GM18907 (cell line): ENCODE results near the gene TPD52L2.
A peak's percentile ranks its signal among the peaks of the same experiment; 100 is the strongest.
"Not testable (repeated sequence)": the region's sequence is repeated elsewhere in the genome, so short reads cannot be mapped to it uniquely, and the experiment has no call there.

Experiments
- ATAC-seq: cut with Tn5 transposase; IDR thresholded peaks from one replicate; pipeline ENCODE4 v1.9.1; 2021; ENCODE audit warnings: mild to moderate bottlenecking, moderate library complexity; ENCODE audit not compliant: unreplicated experiment

Gene TPD52L2

DNA sequence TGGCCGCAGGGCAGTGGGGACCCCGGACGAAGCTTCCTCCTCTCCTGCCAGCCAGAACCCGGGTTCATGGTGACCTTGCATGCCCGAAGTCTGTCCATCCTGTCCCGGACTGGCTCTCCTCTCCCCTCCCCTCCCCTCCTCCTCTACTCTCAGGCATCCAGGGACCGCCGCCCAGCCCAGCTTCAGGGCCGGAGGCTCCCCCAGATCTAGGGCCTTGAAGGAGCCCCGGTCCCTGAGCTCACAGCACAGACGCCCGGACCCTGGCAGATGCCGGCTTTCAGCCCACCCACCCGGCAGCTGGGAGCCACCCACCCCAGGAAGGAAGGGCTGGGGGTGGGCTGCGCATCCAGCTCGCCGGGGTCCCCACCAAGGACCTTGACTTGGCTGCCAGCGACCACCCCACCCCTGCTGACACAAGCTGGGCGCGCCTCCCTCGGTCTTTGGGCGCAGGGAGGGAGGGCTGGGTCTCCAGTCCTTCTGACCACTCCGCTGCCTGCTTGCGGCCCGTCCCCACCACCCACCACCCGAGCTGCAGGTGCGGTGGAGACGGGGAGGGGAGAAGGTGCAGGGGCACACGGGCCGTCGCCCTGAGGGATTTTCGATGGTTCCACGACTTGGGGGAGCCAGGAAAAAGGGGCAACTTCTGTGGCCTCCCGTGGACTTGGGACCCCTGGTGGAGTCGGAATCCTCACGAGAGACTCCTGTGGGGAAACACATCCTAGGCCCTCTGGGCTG, 9.5 kb upstream of the TPD52L2 start:
- ATAC-seq: no peak

DNA sequence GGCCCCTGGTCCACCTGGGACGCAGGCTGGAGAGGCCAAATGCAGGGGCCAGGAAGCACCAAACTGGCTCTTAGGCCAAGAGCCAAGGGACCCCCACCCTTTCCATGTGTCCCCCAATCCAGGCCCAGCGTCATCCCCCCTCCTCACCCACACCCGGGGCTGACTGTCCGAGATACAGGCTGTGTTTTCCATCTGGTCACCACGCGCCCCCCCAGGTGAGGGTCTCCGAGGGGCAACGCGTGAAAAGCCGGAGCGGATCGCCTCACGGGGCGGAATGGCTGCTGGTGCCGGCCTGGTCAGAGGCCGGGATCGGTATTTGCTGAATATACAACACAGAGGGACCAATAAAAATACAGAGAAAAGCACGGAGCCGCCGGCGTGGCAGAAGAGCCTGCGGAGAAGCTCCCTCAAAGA, 9.0 kb upstream of the TPD52L2 start:
- ATAC-seq: no peak

GRCh38 chr20:63857764-63858392, 7.2 kb upstream of the TPD52L2 start:
- ATAC-seq: no peak

DNA sequence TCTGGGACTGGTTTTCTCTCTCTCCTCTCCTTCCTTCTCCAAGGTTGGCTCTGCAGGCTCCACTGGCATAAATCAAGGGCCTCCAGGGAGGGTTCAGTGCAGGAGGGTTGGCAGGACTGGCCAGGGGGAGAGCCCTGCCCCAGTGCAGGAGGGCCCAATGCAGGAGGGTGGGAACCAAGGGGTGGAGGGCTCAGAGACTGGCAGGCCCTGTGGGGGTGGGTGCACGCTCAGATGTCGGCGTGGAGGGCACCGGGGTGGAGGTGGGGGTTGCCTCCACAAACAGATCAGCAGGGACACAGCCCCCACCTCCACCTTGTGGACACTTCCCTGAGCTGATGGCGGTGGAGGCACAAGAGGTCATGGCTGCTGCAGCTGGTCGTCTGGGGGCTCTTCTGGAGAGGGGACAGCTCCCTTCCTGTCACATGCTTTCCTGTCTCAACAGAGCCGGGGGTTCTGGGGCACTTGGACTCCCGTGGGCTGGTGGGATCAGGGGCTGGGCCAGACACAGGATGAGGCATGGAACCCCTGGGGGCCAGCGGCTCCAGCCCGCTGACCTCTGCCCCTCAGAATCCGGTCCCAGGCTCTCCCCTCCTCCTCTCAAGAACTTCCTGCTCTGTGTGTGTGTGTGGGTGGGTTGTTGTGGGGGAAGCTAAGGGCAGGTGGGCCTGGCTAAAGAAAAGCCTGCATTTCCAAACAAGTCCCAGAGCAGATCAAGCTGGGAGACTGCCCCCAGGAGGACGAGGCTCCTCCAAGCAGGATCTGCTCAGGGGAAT, 6.5 kb upstream of the TPD52L2 start:
- no peak for ATAC-seq

GRCh38 chr20:63859166-63859699, 5.8 kb upstream of the TPD52L2 start:
- ATAC-seq: no peak

GRCh38 chr20:63860325-63861051, 4.6 kb upstream of the TPD52L2 start:
- ATAC-seq: no peak

DNA sequence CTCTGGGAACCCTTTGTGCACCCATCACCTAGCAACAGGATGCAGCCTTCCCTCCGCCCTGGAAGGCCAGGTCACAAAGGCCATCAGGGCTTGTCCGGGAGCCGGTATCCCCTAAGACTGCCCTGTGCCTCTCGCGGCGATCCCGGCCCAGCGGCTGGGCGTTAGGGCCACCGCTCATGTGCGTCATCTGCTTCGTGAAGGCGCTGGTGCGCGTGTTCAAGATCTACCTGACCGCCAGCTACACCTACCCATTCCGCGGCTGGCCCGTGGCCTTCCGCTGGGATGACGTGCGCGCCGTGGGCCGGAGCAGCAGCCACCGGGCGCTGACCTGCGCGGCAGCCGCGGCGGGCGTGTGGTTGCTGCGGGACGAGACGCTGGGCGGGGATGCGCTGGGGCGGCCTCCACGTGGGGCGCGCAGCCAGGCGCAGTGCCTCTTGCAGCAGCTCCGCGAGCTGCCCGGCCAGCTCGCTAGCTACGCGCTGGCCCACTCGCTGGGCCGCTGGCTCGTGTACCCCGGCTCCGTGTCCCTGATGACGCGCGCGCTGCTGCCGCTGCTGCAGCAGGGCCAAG, 3.6 kb upstream of the TPD52L2 start, which contains the start of gene ABHD16B:
Gene ABHD16B, plus strand, starts transcription at position 134 of the 570 bp plus-strand sequence. Its CDS starts 43 bp downstream, at position 177.
- no peak for ATAC-seq

DNA sequence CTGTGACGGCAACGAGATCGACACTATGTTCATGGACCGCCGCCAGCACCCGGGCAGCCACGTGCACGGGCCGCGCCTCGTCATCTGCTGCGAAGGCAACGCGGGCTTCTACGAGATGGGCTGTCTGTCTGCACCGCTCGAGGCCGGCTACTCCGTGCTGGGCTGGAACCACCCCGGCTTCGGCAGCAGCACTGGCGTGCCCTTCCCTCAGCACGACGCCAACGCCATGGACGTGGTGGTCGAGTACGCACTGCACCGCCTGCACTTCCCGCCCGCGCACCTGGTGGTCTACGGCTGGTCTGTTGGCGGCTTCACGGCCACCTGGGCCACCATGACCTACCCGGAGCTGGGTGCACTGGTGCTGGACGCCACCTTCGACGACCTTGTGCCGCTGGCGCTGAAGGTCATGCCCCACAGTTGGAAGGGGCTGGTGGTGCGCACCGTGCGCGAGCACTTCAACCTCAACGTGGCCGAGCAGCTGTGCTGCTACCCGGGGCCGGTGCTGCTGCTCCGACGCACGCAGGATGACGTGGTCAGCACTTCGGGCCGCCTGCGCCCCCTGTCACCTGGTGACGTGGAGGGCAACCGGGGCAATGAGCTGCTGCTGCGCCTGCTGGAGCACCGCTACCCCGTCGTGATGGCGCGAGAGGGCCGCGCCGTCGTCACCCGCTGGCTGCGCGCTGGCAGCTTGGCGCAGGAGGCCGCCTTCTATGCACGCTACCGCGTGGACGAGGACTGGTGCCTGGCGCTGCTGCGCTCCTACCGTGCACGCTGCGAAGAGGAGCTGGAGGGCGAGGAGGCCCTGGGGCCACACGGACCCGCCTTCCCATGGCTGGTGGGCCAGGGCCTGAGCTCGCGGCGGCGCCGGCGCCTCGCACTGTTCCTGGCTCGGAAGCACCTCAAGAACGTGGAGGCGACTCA, 2.8 kb upstream of the TPD52L2 start:
- ATAC-seq: no peak

GRCh38 chr20:63863021-63863797, 1.9 kb upstream of the TPD52L2 start:
- ATAC-seq: no peak

- peak; percentile 66 for ATAC-seq
Measured at GRCh38 chr20:63863798-63864544, 1.1 kb upstream of the TPD52L2 start.

- peak; percentile 1 for ATAC-seq
Measured at GRCh38 chr20:63864545-63864977, 509 bp upstream of the TPD52L2 start.

GRCh38 chr20:63867042-63867441, 2.0 kb downstream of the TPD52L2 start:
- not testable (repeated sequence) for ATAC-seq

- no peak for ATAC-seq
Measured at GRCh38 chr20:63868264-63868663, 3.2 kb downstream of the TPD52L2 start.

DNA sequence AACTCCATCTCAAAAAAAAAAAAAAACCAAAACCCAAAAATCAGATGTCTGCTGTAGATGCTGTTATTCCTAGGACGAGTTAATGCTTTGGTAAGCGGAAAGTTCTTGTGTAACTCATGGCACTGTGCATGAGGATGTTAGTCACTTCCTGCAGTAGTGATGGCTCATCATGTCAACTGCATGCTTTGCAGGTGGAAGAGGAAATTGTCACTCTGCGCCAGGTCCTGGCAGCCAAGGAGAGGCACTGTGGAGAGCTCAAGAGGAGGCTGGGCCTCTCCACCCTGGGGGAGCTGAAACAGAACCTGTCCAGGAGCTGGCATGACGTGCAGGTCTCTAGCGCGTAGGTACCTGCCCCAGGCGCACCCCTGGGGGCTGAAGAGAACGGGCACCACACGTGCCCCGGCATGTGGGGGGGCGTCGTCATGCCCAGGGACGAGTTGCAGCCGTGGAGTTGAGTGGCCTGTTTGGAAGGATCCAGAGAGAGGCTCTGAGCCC, 8.5 kb downstream of the TPD52L2 start:
- ATAC-seq: no peak

GRCh38 chr20:63874241-63874640, 9.2 kb downstream of the TPD52L2 start:
- ATAC-seq: not testable (repeated sequence)

DNA sequence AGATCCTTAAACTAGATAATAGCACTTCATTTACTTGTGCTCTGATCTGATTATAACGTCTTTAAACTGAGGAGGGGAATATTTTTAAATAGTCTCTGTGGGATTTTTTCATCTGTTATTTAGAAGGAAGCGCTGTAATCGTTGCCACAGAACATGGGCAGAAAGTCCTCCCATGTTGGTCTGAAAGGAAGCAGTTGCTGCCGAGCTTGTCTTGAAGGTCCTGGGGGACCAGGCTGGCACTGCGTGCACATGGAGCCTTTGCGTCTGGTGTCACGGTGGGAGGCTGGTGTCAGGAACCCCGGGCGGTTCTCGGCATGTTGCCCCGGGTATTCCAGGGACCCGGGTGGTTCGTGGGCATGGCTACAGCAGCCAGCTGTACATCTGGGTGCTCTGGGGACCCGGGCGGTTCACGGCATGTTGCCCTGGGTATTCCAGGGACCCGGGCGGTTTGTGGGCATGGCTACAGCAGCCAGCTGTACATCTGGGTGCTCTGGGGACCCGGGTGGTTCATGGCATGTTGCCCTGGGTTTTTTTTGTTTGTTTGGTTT, 11.5 kb downstream of the TPD52L2 start:
- ATAC-seq: no peak

DNA sequence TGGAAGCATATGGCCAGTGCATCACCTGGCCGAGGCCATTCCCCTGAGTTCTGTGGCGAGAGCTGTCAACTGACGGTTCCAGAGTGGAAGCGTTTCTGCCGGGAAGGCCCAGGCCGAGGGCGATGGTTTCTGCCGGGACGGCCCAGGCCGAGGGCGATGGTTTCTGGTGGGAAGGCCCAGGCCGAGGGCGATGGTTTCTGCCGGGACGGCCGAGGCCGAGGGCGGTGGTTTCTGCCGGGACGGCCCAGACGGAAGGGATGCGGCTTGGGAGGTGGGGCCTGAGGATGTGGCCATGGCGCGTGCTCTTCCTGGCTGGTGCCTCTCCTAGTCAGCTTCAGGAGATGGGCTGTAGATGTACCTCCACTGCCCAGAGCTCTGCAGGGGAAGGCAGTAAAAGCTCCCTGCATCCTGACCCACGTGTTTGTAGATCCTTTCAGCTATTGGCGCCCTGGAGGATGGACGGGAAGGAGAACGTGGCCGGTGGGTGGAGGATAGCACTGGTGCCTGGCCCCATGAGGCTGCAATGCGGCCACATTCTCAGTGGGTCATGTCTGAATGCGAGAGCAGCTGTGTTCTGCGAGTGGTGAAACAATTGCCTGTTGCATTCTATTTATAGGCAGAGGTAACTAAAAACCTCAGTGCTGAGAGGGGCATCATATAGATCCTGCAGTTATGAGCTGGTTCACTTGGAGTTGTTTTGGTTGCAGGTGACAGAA, 12.8 kb downstream of the TPD52L2 start:
- ATAC-seq: no peak
